ENCODE data around the gene CPN2.

Gene CPN2

DNA sequence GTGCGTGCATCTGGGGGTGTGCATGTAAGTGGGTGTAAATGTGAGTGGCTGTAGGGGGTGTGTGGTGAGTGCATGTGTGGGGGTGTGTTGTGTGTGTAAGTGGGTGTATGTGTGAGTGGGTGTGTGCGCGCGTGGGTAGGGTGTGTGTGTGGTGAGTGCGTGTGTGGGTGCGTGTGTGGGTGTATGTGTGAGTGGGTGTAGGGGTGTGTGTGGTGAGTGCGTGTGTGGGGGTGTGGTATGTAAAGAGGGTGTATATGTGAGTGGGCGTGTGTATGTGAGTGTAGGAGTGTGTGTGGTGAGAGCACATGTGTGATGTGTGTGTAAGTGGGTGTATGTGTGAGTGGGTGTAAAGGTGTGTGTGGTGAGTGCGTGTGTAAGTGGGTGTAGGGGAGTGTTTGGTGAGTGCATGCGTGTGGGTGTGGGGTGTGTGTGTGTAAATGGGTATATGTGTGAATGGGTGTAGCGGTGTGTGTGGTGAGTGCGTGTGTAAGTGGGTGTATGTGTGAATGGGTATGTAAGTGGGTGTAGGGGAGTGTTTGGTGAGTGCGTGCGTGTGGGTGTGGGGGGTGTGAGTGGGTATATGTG, 916 bp upstream of the CPN2 start:
- DNase-seq = no peak

DNA sequence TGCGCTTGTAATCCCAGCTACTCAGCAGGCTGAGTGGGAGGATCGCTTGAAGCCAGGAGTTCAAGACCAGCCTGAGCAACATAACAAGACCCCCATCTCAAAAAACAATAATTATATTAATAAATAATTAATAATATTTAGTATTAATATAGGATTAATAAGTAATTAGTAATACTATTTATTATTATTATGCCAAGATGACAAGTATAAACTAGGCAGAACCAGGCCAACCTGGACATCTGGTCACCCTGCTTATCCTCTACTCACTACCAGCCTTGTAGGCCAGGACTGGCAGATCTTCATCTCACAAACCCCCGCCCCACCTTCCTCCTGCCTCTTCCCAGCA, 429 bp downstream of the CPN2 start:
- no peak for DNase-seq

DNA sequence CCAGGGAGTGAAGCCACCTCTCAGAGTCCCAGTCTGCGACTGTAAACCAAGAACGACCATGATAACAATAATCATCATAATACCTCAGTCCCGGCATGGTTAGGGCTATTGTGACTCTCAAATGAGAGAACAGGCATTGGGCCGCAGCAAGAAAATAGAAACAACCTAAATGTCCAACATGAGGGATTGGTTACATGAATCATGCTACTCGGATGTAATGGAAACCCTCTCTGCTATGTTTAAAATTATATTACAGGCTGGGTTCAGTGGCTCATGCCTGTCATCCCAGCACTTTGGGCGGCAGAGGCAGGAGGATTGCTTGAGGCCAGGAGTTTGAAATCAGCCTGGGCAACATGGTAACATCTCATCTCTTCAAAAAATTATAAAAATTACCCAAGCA, 2.8 kb downstream of the CPN2 start:
- no peak for DNase-seq

DNA sequence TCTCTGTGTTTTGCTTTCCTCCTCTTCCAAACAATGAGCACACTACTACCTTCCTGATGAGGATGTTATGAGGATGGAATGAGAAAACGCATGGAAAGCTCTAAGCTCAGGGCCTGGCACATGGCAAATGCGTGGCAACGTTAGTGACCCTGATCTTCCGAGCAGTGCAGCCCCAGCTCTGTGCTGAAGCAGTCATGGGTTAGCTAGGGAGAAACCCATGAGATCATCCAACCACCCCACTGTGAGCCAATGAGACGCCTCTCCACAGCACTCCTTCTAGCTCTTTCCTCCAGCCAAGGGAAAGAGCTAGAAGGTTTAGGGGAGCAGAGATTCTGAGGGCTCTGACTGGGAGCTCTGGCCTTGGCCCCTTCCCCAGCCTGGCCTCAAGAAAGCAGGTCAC, 4.5 kb downstream of the CPN2 start:
- no peak for DNase-seq

- DNase-seq = no peak
These were observed 5.1 kb downstream of the CPN2 start for GRCh38 chr3:194346035-194346434.

DNA sequence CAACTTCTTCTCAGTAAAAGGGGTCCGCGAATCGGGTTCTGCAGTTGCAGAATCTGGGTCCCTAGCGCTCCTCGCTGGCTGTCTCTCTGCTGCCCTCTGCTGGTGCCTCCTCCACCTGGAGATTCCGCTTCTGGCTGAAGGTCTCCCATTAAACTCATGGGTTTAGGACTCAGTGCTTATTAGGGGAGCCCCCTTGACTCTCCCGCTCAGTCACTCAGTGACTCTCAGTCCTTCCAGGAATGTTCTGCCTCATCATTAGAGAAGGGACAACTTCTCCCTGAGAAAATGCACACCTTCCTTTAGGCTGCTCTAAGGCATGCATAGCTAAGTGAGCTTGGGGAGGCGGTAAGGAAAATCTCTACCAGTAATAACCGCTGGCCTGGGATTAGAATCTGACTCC, 7.1 kb downstream of the CPN2 start:
- peak; percentile 25 for DNase-seq

DNA sequence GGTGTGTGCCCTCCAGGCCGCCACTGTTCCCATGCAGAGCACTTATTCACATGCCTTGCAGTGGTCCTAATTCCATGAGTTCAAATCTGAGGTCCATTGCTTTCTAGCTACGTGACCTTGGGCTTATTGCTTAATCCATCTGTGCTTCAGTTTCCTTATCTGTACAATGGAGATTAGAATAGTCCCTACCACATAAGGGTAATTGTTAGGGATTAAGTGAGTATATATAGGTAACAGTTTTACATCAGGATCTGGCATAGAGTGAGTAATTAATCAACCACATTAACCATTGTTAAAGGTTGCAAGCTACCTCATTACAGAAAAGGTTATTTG, 7.6 kb downstream of the CPN2 start:
- DNase-seq = no peak

DNA sequence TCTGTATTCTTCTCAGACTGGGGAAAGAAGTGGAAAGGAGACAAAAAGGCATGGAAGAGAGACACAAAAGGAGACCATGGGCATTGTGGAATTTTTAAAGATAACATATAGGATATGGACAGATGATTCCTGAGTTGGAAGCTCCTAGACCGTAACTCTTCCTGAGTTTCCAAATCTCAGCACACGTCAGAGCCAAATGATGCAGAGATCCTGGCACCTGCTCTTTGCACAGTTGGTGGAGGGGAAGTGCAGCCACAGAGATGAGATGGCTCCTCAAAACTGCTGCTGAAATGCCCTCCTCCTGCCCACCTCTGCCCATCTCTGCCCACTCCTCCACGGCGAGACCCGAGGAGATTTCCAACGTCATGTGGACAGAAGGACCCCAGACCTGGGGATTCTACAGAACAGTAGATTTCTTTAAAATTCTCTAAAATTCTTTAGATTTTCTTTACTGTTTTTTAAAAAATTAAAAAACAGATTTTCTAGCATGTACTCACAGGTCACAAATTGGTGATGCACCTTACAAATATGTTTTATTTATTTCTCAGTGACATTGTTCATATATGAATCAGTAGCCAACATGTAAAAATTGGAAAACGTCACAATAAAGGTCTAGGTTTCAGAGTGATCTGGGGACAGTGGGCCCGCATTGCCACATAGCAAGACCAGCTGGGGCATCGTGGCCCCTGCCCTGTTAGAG, 8.1 kb downstream of the CPN2 start:
- DNase-seq = no peak

DNA sequence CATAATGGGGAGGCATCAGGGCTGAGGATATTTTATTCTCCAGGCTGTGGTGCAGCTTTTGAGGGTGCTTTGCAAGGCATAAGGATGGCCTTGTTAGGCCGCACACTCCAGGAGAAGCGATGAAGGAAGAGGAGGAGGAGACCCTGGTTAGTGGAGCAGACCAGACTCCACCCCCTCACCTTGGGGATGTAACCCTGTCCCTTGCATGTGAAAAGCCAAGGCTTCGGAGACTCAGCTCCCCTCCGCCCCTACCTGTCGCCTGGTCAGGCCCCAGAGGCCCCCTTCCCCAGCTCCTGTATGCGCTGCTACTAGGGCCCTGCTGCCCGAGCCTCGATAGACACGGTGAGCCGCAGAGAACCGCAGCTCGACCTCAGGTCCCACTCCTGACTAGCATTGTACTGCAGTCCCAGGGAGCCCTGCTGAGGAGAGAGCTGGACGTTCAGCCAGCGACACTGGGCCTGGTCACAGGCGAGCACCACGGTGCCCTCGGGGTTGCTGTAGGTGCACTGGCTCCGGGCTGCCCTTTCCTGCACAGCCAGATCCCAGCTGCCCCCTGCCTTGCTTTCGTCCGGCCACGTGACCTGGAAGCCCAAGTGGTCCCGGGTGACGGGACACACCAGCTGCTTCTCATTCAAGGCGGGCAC, 10.2 kb downstream of the CPN2 start:
- DNase-seq = no peak

DNA sequence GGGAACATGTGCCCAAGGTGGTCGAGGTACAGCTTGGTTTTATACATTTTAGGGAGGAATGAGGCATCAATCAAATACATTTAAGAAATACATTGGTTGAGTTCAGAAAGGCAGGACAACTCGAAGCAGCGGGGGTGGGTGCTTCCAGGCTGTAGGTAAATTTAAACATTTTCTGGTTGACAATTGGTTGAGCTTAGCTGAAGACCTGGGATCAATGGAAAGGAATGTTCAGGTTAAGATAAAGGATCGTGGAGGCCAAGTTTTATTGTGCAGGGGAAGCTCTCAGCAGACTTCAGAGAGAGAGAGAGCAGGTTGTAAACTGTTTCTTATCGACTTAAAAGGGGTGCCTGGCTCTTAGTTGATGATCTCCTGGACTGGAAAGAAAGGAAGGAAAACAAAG, 11.3 kb downstream of the CPN2 start:
- DNase-seq = no peak

- peak; percentile 5 for DNase-seq
These were observed 11.8 kb downstream of the CPN2 start for GRCh38 chr3:194339356-194339755.

- DNase-seq = no peak
These were observed 13.0 kb downstream of the CPN2 start for GRCh38 chr3:194337965-194338753.

DNA sequence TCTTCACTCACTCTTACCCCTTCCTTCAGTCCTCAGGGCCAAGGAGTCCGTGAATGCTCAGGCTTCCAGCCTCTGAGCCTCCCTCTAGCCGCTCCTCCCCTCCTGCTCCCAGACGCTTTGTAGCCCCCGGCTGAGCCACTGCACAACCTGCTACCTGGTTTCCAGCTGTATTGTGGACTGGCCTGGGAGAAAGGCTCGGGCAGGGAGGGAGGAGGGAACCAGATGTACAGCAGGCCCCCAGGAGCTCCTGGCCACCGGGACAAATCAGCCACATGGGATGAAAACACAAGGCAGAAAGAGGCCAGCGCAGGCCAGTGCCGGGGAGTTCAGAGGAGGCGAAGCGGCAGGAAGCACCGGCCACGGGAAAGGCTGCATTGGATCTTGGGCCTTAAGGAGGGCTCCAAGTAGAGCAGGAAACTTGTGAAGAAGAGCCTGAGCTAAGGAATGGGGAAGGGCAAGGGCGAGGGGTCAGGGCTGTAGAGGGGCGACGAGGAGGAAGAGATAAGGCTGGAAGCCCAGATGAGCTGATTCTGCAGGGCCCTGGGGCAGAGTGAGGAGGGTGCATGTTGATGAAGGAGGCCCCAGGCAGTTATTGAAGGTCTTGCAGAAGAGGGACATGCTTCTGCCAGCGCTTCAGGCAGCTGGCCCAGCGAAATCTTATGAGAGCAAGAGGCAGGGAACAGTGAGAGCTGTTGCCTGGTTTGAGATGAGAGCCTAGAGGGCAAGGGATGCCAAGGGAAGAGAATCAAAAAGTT, 14.3 kb downstream of the CPN2 start:
- DNase-seq = no peak

- DNase-seq = no peak
These were observed 17.2 kb downstream of the CPN2 start for GRCh38 chr3:194333981-194334320.

GRCh38 chr3:194333212-194333980, 17.7 kb downstream of the CPN2 start:
- no peak for DNase-seq

DNA sequence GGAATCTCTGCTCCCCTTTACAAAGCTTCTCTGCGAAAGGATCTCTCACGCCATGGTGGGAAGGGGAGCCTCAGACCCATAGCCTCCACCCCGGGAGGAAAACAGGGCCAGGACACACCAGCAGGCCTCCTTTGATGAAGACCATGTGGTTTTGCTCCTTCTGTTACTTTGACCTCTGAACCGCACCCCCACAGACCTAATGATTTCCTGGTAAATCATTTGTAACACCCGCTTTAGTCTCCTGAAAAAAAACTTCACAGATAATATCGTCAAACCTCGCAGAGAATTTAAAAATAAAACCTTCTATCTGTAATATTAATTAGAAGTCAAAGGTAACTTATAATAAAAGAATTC, 18.3 kb downstream of the CPN2 start:
- DNase-seq = no peak

GRCh38 chr3:194330579-194330978, 20.5 kb downstream of the CPN2 start:
- no peak for DNase-seq

DNA sequence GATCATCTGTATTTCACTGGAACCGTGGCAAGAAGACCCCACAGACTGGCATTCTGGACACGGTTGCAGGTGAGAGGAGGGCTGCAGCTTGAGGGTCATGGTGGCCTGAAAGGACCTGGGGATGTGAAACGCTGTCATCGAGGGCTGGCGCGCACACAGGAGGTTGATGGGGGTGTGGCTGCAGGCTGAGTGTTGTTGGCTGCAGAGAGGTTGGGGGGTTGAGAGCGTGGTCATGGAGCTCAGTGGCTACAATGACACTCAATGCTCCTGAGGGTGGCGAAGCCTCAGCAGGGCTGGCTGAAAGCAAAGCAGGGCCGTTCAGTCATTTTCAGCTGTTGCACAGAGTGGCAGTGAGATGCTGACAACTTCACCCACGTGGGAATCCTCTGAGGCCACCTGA, 21.0 kb downstream of the CPN2 start:
- no peak for DNase-seq

DNA sequence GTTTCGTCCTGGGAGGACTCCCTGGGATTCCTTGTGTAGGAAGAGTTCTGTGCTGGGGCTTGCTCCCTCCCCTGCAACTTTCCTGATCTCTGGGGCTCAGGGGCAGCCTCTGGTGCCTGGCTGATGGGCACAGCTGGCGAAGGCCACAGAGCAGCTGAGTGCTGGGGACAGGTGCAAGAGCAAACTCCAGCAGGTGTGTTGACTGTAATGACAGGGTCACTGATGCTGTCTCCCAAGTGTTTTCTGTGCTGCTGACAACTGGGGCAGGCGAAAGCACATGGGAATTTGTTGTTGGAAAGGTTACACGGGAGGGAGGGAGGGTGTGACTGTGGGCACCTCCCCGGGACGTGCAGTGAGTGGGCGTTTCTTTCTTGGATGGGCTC, 21.6 kb downstream of the CPN2 start:
- no peak for DNase-seq

GRCh38 chr3:194328942-194329582, 22.1 kb downstream of the CPN2 start:
- no peak for DNase-seq

GRCh38 chr3:194328053-194328657, 23.0 kb downstream of the CPN2 start:
- no peak for DNase-seq
